ENCODE data around the gene CRADD. TPM values are rescaled to one million over a fixed set of nuclear protein-coding genes. Genes with fewer than 3 reads are reported as not detected.

Gene CRADD
- total RNA-seq, 1 donor from 2014 or later, result not detected

GRCh38 chr12:93823616-93824391, 146.6 kb downstream of the CRADD start:
- DNase-seq (ENCODE audit: low spot score in 2 of 2), result no peak
- no peaks in the 10 kb centered on the region for H3K36me3 ChIP-seq
- H3K4me3 ChIP-seq, result no peak overlapping the region
- H3K4me1 ChIP-seq, result peaks cover 0 to 9% of the 10 kb centered on the region in 2 donors
- no peaks in the 10 kb centered on the region for H3K9me3 ChIP-seq
- no peak overlapping the region for H3K27ac ChIP-seq
- intact Hi-C loops (cut with DNase I), result no loop called here
- no peaks in the 10 kb centered on the region for H3K27me3 ChIP-seq
- TF ChIP-seq CTCF (IDR thresholded peaks at IDR 0.05), result no peak

- TF ChIP-seq CTCF (IDR thresholded peaks at IDR 0.05), result no peak
- intact Hi-C loops (cut with DNase I), result loop anchor here (5.0 kb wide), 3 partner anchors 147 to 277 kb away; no protein-coding TSS in a partner anchor
- Histone ChIP-seq H3K9me3 (no peaks in the 10 kb centered on the region), H3K36me3 (no peaks in the 10 kb centered on the region), H3K27ac (peak overlapping the region; percentile 43 to 64), H3K4me1 (peaks cover 0 to 16% of the 10 kb centered on the region in 2 donors), H3K4me3 (no peak overlapping the region), H3K27me3 (no peaks in the 10 kb centered on the region)
- no peak for DNase-seq (ENCODE audit: low spot score in 2 of 2)
Measured at GRCh38 chr12:93824514-93825500, 147.6 kb downstream of the CRADD start.

GRCh38 chr12:93825501-93825888, 148.3 kb downstream of the CRADD start:
- intact Hi-C loops (cut with DNase I), result loop anchor here (5.0 kb wide), 3 partner anchors 147 to 277 kb away; no protein-coding TSS in a partner anchor
- H3K4me1 ChIP-seq, result peaks cover 0 to 16% of the 10 kb centered on the region in 2 donors
- H3K4me3 ChIP-seq, result no peak overlapping the region
- TF ChIP-seq CTCF (IDR thresholded peaks at IDR 0.05), result no peak
- peak overlapping the region; percentile 43 to 64 for H3K27ac ChIP-seq
- H3K27me3 ChIP-seq, result no peaks in the 10 kb centered on the region
- H3K9me3 ChIP-seq, result no peaks in the 10 kb centered on the region
- no peak for DNase-seq (ENCODE audit: low spot score in 2 of 2)
- no peaks in the 10 kb centered on the region for H3K36me3 ChIP-seq

- no peaks in the 10 kb centered on the region for H3K9me3 ChIP-seq
- H3K27ac ChIP-seq, result peak overlapping the region; percentile 43 to 64
- TF ChIP-seq CTCF (IDR thresholded peaks at IDR 0.05), result no peak
- DNase-seq (ENCODE audit: low spot score in 2 of 2), result no peak
- H3K4me3 ChIP-seq, result no peak overlapping the region
- H3K4me1 ChIP-seq, result peaks cover 0 to 16% of the 10 kb centered on the region in 2 donors
- intact Hi-C loops (cut with DNase I), result loop anchor here (5.0 kb wide), 3 partner anchors 146 to 276 kb away; no protein-coding TSS in a partner anchor
- no peaks in the 10 kb centered on the region for H3K27me3 ChIP-seq
- H3K36me3 ChIP-seq, result no peaks in the 10 kb centered on the region
Measured at GRCh38 chr12:93825931-93826555, 148.9 kb downstream of the CRADD start.

- H3K27me3 ChIP-seq, result no peaks in the 10 kb centered on the region
- peaks cover 0 to 16% of the 10 kb centered on the region in 2 donors for H3K4me1 ChIP-seq
- H3K9me3 ChIP-seq, result no peaks in the 10 kb centered on the region
- no peak overlapping the region for H3K4me3 ChIP-seq
- H3K36me3 ChIP-seq, result no peaks in the 10 kb centered on the region
- no peak for DNase-seq (ENCODE audit: low spot score in 2 of 2)
- intact Hi-C loops (cut with DNase I), result loop anchor here (5.0 kb wide), 3 partner anchors 145 to 275 kb away; no protein-coding TSS in a partner anchor
- H3K27ac ChIP-seq, result peak overlapping the region in 1 of 2 donors; percentile 64
- no peak for TF ChIP-seq CTCF (IDR thresholded peaks at IDR 0.05)
Measured at GRCh38 chr12:93827179-93827578, 150.0 kb downstream of the CRADD start.
